Hematopoietic multipotent progenitor cell (in vitro differentiated cells): ENCODE data around the gene NAV2. TPM values are rescaled to one million over a fixed set of nuclear protein-coding genes. Genes with fewer than 3 reads are reported as not detected.
A peak's percentile ranks its signal among the peaks of the same experiment; 100 is the strongest.

ENCODE experiments used
- DNase-seq, 3 donors: peaks; one replicate each; pipeline ENCODE4 v3.0.0-alpha.2; 2011 to 2015; ENCODE audit warnings: low read depth in 2 of 3, low spot score in 2 of 3
- total RNA-seq: library from RNA; depleted of rRNA; stranded (reverse); fragments of >200 nt; gene quantifications from one replicate; pipeline ENCODE4 v1.2.3, GENCODE V29; 2012

NAV2 gene
- total RNA-seq, 1 donor = 0.27 TPM

DNA sequence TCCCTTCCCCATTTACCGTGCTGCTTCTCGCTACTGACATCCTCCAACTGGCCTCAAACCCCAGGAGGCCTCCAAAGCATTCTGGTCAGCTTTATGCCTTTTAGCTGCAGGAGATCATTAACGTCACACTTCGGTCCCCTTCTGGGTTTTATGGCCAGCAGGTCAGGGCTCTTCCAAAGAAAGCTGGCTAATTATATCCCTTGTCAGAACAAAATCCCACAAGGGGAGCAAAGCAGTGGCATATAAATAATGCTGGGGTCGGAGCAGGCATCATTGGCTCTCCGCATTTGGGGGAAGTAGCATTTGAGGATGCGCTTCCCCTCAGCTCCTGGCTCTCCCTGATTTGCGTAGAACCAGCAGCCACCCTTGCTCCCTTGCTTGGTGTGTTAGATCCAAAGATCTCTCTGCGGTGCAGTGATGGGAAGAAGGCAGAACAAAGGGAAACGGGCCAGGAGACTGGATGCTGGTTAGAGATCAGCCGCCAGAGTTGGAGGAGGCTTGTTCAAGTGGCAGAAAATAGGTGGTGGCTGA lies 330.2 kb downstream of the NAV2 start:
- no peak for DNase-seq

DNA sequence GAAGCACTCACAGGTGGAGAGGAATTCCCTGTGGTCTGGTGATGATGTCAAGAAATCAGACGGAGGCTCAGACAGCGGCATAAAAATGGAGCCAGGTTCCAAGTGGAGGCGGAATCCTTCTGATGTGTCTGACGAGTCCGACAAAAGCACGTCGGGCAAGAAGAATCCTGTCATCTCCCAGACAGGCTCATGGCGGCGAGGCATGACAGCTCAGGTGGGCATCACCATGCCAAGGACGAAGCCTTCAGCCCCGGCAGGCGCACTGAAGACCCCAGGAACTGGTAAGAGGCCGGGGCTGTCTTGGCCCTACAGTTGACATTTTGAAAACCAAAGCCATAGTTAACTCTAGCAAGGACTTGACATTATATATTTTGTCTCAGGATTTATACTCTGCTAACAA lies 331.4 kb downstream of the NAV2 start:
- DNase-seq = no peak

DNA sequence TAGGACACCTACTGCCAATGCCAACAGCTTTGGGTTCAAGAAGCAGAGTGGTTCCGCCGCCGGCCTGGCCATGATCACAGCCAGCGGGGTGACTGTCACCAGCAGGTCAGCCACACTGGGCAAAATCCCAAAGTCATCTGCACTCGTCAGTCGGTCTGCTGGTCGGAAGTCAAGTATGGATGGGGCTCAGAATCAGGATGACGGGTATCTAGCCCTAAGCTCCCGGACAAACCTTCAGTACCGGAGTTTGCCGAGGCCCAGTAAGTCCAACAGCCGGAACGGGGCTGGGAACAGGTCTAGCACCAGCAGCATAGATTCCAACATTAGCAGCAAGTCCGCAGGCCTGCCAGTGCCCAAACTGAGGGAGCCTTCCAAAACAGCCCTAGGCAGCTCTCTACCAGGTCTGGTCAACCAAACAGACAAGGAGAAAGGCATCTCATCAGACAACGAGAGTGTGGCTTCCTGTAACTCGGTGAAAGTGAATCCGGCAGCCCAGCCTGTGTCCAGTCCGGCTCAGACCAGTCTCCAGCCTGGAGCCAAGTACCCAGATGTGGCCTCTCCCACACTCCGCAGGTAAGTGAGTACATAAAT lies 332.6 kb downstream of the NAV2 start:
- DNase-seq = no peak

DNA sequence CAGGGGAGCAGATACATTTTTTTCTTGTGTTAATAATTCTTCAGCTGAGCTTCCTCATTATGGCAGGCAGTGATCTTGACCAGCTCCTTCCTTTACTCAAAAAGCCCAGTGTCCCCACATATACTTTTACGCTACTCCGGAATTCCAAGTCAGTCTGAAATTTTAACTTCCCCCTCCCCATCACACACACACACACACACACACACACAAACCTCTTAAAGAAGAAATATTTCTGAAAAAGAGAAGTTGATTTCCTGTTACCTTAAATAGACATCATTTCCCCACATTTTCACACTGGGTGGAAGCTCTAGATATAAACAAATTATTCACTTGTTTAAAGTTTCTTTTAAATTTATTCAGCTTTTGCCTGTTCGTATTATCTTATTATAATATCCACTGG lies 333.8 kb downstream of the NAV2 start:
- DNase-seq = peak in 2 of 3 donors; percentile 34 to 66

DNA sequence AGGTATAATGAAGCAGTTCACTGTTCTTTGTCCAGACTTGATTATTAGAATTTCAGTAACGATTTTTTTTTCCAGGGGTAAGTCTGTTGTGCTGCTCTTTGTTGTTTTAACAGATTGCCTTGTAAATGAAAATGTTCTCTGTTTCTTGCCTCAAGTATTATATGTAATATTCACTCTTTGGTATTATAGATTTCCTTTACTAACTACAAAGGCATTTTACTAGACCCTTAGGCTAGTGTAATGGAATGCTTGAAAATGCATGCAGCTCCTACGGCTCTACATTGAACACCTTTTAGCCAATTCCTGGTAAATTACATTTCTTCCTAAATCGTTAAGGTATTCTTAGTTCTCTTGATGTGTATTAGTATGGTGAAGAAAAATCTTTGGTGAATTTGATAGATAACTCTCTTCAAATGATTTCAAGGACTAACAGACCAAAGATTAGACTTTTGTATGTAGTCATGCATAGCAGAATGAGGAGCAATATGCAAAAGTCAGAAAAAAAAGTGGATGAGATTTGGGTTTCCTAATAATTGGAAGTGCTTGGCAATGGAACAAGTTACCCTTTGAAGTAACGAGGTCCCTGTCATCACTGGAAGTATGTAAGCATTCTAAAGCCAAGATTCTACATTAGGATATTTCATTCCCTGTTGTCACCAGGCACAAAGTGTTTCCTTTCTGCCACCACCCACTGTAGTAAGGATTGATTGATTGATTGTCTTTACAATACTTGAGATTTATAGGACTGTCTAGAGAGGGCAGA lies 334.6 kb downstream of the NAV2 start:
- no peak for DNase-seq

DNA sequence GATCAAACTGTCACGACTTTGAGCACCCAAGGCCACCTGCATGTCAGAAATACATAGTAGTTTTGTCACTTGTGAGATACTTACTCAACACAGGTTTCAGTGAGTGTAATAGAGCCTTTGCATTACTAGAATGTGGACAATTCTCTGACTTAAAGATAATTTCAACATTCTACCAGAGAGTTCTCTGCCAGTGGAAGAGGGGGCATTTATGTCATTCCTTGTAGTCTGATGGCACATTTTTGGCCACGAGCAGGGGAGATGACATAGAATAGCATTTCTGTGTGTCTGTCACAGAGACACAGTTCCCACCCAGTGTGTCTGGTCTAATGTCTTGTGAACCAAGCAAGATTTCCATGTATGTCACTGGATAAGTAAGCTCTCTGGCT lies 335.1 kb downstream of the NAV2 start:
- DNase-seq = no peak

DNA sequence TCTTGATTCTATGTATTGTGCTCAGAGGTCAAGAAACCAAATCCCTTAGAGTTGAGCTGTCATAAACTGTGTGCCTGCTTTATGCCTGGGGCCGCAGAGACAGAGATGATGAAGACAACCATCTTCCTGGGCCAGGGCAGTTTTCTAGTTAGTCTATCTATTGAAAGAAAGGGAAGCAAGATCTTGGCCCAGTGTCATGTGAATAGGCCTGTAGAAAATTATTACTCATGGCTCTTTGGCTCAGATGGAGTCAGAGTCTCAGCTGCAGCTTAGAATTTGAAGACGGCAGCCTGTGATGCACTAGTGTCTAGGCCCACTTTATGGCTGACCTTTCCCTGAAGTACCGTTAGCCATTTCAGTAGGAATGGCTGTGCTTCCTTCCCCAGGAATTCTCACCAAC lies 335.6 kb downstream of the NAV2 start:
- DNase-seq = no peak

DNA sequence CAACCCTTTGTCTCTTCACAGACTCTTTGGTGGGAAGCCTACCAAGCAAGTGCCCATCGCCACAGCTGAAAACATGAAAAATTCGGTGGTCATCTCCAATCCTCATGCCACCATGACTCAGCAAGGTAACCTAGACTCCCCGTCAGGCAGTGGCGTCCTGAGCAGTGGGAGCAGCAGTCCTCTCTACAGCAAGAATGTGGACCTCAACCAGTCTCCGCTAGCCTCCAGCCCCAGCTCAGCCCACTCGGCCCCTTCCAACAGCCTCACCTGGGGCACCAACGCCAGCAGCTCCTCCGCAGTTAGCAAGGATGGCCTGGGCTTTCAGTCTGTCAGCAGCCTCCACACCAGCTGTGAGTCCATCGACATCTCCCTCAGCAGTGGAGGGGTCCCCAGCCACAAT lies 336.1 kb downstream of the NAV2 start:
- no peak for DNase-seq

DNA sequence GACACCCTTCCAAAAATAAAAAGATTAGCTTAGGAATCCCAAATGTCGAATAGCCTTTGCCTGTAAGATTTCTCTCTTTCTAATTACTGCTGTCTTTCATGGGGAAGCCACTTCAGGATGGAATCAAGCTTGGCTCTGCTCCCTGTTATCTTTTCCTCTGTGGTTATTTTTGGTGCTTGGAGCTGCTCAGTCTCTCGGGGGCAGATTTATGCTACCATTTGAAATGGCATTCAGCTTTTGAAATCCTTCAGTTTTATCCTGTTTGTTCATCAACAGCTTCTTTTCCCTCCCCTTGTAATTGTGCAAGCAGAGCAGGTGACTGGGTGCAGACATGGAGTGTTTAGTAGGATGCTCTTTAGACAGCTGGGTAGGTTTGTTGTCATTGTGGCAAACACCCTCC lies 336.6 kb downstream of the NAV2 start:
- no peak for DNase-seq

DNA sequence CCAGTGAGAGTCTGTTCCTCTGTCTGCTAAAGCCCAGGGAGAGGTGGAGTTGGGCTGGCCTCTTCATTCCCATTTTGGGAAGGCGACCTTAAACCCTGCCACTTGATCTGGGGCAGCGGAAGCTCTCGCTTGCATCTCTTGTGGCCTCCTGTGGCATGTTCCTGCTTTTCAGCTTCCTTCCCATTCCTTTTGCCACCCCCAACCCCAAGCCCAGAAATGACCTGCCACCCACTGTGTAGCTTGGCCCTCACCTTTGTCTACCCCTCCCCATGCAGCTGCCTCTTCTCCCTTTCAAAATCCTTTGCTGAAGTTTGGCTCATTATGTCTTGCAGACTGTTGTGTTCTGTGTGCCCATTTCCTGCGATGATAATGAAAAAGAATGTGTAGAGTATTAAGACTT lies 337.4 kb downstream of the NAV2 start:
- no peak for DNase-seq

DNA sequence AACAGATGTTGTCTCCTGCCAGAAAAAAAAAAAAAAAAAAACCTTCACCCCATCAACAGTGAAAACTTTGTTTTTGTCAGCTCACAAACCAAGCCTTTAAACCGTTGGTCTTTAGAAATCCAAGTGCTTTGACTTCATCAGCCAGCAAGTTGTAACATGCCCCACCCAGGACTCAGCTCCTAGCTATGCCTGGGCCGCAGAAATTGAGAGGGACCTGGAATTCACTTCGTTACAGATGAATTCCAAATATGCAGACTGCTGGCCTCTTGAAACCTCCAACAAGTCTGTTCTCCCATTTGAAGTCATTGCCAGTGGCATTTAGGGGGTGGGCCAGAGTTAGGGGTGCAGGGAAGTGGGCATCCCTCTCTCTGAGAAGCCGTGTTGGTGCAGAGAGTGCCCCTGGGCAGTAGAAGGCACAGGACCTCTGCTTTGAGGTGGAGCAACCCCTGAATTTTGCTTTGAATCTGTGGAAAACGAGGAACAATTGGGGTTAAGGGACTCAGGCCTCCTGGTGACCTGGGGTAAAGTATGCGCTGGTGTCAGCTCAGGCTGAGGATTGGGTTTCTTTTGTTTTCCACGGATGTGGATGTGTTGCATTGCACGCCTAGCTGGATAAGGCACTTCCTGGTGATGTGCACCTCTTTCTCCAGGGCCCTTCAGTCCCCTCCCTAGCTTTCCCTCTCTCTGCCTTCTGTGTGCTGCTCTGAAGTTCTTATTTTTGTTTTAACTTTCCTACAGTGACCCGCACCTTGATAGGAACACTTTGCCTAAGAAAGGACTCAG lies 338.1 kb downstream of the NAV2 start:
- no peak for DNase-seq

DNA sequence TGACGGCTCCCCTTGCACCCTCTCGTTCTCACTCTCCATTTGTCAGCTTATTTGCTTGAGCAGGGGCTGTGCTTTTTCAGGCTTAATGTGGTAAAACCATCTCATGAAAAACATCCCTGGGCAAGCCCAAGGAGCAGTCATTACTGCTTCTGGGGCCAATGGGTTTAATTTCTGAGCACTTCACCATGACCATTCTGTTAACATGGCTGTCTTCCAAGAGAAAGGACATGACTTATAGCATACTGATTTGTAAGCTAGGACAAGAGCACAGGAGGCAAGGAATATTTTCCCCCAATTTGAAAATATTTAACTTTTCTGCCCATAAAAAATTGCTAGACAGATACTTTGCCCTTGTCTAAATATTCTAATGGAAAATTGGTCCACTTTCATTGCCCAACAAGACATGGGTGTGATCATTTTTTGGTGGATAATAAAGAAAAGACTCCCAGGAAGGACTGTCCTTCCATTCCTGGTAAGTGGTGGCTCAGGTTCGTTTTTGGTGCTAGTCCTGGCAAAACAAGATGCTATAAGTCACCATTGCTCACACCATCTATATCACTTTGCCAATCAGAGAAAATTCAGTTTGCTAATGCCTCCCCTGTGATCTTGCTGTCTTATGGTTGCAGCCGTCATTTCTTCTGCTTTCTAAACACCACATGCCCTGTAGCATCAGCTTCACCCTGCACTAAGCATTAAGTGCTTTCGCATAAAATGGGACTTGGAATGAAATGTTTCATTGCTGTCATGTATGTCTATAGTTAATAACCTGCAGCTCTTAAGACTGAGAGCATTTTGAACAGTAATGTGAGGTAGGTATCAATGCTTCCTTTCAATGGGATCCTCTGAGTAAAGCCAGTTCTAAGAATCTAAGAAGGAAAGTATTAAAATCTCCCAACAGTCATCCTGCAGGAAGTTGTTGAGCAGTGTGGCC lies 339.1 kb downstream of the NAV2 start:
- no peak for DNase-seq

DNA sequence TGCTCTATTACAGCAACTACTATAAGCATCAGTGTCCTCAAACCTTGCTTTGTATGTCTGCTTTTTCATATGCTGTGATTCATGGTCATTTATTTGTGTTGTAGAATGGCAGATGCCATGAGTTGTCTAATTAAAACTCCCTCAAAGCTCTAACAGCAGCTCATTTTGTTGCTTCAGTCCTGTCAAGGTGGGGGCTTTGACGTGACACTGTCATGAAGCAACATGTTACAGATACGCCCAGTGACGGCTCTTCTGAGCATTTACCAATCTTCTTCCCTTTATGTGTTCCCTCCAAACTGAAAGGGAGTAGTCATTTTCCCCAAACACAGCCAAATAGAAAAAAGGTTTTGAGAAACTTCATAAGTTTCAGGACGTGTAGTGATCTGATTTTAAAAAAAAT lies 340.9 kb downstream of the NAV2 start:
- no peak for DNase-seq

DNA sequence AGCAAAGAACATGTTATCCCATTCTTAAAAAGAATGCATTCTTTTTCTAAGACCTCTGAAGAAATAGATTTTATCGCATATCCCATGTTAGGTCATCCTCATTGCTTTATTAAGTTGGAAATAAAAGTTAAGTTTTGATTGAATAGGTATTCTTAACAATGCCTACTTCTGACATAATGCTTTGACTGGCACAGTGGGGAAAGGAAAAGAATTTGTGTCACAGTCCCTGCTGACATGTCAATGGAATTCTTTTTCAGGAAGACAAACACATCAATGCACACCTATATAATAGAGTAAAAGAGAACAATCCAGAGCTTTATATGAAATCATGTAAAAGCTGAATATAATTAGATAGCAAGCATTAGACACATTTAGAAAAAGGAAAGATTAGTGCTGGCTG lies 341.9 kb downstream of the NAV2 start:
- DNase-seq = no peak

DNA sequence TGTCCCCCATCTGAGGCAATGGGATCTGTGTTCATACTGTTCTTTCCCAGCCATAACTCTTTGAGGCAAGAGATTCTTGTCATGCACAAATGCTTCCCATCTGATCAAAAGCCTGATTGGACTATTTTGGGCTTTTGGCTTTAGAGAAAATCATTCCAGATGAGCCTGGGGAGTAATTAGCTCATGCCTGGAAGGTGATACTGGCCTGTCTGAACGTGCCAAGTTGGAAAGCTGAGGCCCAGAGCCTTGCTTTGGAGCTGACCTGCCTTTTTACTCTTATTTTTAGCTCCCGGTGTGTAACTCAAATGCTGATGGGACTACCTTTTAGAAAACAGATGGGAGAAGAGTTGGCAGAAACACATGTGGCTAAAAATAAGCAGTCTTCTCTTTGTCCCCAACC lies 342.7 kb downstream of the NAV2 start:
- DNase-seq = no peak

DNA sequence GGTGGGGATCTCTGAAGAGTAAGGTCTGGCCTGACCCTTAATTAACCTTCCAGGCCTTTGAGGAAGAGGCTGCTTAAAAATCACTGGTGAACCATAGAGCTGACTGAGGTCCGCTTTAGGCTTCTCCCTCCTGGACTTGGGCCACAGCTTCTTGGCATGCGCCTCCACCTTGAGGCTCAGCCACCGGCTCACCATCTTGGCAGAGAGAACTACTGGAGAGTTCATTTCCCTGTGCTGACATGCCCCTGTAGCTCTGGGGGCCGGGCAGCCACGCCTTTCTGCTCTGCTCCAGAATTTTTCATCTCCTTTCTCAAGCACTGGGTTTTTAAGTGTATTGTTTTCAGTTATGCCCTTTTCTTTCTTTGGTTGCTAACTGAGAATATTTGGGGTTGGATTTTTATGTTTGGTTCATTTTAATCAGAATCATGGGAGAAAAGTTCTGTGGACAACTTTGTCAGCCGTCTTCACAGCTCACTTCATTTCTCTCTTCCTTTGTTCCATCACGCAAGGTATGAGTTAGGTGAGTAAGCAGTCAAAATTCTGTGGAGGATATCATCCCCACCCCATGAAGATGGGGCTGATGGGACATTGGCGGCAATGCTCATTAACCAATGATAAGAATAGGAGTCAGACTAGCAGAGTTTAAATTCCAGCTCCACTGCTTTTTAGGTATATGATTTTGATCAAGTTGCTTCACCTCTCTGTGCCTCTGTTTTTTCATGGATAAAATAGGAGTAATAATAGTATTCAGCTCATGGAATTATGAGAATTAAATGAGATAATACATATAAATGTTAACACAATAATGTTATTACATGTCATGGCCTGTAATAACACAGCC lies 343.7 kb downstream of the NAV2 start:
- DNase-seq = no peak

DNA sequence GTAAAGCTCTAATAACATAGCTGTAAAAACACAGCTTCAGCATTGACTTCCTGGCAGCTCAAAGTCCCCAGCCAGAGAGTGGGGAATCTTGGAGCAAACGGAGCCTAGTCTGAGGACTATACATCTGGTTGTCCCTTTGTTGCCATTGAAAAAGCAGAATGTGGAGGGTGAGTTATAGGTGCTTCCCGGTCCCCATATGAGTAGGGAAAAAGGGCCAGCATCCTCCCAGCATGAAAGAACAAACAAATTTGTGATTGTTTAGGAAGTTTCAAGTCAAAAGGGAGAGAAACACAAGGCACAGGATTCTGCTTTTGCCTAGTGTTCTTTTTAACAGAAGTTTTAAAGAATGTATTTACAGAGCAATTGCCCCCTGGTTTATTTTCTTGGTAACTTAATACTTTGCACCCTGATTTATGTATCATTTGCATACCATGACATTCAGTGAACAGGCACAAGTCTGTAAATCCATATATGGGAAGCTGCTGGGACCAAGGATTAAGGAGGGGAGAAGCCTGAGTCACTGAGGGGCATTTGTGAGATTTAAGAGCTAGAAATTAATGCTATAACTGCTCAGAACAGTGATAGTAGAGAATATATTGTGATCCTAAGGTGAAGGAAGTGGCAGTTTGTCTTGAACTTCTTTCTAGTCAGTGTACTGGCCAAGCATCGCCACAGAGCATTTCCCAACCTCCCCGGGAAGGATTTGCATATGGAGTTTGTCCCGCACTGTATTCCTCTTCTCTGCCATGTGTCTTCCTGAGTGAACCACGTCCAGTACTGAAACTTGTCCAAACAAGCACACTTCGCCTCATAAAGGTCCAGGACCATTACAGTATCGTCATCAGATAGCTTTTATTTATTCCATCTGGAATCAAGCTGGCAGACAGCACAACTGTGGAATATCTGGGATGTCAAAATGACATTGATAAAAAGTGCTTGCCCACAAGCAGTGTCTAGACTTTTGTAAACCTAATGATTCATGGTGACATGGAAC lies 344.6 kb downstream of the NAV2 start:
- DNase-seq = no peak

DNA sequence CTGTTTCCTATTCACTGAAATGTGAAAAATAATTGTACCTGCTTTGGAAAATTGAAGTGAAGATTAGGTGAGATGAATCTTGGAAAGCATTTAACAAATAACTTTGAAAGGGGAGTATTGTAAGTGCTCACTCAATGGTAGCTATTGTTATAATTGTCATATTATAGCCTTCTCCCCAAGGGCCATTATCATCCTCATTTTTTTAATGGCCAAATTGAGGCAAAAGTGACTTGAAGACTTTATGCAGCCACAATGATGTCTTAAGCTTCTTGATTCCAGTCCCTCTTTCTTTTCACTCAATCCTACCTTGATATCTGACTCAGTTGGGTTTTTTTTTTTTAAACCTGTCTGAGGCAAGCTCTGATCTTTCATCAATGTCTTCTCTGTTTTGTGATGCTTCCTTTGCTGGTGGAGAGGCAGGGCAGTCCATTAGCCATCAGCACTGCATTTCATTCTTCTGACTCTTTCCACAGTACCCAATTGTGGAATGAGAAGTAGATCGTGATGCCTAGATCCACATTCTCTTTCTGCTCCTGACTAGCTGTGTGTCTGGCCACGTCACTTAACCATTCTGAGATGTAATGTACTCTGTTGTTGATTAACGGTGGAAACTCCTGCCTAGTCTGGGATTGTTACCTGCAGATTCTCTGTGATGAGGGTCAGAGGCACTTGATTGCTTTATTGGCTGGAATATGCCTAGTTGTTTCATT lies 346.3 kb downstream of the NAV2 start:
- no peak for DNase-seq
